Peyer's patch (tissue), 4 donors: ENCODE data around the gene DDR1. TPM values are rescaled to one million over a fixed set of nuclear protein-coding genes. Genes with fewer than 3 reads are reported as not detected.
"Not testable (repeated sequence)": the region's sequence is repeated elsewhere in the genome, so short reads cannot be mapped to it uniquely, and the experiment has no call there.

ENCODE experiments used
- DNase-seq, 3 donors: peaks; one replicate each; pipeline ENCODE4 v3.0.0-alpha.2; 2017 to 2019
- H3K27ac ChIP-seq, 4 donors: fragments of 200-600 bp; sonication (generic); one replicate each; pipeline ENCODE4 v1.5.1; 2016 to 2019
- H3K27me3 ChIP-seq, 2 donors: fragments of 200-600 bp; sonication (generic); one replicate each; pipeline ENCODE4 v1.5.1; 2019
- H3K36me3 ChIP-seq, 3 donors: fragments of 200-600 bp; sonication (generic); one replicate each; pipeline ENCODE4 v1.5.1; 2016 to 2019
- H3K4me1 ChIP-seq, 4 donors: fragments of 200-600 bp; sonication (generic); one replicate each; pipeline ENCODE4 v1.5.1; 2016 to 2019
- H3K4me3 ChIP-seq, 4 donors: fragments of 200-600 bp; sonication (generic); 1 replicate in 3 of 4; 2 replicates in 1 of 4; pipeline ENCODE4 v1.5.1; 2016 to 2019; ENCODE audit warnings: mild to moderate bottlenecking in 1 of 4
- H3K9me3 ChIP-seq, 4 donors: fragments of 200-600 bp; sonication (generic); one replicate each; pipeline ENCODE4 v1.5.1; 2016 to 2019; ENCODE audit warnings: mild to moderate bottlenecking in 1 of 4
- POLR2A ChIP-seq, 2 donors: fragments of 450-650 bp; IDR thresholded peaks; one replicate each; pipeline ENCODE4 v1.5.1; 2017; ENCODE audit warnings: antibody characterized with exemption in 2 of 2, mild to moderate bottlenecking in 2 of 2, moderate library complexity in 2 of 2
- total RNA-seq, 4 donors: library from RNA; depleted of rRNA; stranded (reverse); fragments of >200 nt; gene quantifications; one replicate each; pipeline ENCODE4 v1.1.0, GENCODE V29; 2016
- TF ChIP-seq, protein P1 (sequence below), 6 experiments: fragments of 450-650 bp in 4 of 6; fragments of 200-600 bp in 2 of 6; sonication (generic) in 1 of 6; IDR thresholded peaks; one replicate each; pipeline ENCODE4 v1.5.1; 2017 to 2019; ENCODE audit warnings: antibody characterized with exemption in 6 of 6, mild to moderate bottlenecking in 3 of 6, moderate library complexity in 1 of 6

DDR1 gene
- total RNA-seq, 4 donors from 2014 or later = 70.1 to 166 (median 143) TPM

DNA sequence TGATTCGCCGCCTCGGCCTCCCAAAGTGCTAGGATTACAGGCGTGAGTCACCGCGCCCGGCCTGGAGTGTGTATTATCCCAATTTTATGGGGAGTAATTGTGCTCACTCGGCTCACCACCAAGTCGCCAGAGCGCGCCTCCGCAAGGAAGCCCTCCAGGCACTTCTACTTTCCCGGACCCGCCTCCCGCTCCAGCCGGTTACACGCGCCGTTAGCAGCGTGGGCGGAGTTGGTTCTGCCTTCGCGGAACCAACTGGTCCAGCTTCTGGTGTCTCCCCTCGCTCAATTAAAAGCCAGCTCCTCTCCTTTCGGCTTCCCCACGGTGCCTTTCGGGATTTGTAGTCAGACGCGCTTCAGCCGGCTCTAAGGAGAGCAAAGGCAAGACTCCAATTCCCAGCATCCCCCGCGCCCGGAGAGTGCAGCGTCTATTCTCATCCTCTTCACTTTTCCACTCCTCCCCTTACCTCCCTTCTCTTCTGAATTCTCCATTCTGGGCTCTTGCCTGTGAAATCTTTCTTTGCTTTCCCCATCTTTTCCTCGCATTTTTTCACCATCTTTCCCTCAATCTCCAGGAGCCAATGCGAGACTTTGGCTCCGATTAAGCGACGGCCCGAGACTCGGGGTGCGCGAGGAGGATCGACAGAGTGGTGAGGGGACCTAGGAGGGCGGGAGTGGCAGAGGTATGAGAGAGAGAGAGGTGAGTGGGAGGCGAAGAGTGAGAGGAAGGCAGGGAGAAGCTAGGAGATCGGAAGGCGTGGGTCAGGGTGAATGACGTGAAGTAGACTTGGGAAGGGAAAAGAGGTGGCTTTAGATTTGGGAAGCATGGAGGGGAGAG is 23.7 kb downstream of the DDR1 start, which contains the start of gene GTF2H4:
GTF2H4 (plus strand) TSS at position 450 of the 834 bp plus-strand sequence.
- Histone ChIP-seq H3K36me3 (peaks cover 0 to 16% (median 0%) of the 10 kb centered on the region in 3 donors), H3K9me3 (no peaks in the 10 kb centered on the region), H3K4me1 (peaks cover 0 to 10% (median 5%) of the 10 kb centered on the region in 4 donors), H3K4me3 (peak within 1 kb of the TSS; percentile 47 to 81 (median 74)), H3K27me3 (no peaks in the 10 kb centered on the region), H3K27ac (peak within 1 kb of the TSS in 3 of 4 donors; percentile 8 to 47 (median 38))
- TF ChIP-seq, protein P1, sequence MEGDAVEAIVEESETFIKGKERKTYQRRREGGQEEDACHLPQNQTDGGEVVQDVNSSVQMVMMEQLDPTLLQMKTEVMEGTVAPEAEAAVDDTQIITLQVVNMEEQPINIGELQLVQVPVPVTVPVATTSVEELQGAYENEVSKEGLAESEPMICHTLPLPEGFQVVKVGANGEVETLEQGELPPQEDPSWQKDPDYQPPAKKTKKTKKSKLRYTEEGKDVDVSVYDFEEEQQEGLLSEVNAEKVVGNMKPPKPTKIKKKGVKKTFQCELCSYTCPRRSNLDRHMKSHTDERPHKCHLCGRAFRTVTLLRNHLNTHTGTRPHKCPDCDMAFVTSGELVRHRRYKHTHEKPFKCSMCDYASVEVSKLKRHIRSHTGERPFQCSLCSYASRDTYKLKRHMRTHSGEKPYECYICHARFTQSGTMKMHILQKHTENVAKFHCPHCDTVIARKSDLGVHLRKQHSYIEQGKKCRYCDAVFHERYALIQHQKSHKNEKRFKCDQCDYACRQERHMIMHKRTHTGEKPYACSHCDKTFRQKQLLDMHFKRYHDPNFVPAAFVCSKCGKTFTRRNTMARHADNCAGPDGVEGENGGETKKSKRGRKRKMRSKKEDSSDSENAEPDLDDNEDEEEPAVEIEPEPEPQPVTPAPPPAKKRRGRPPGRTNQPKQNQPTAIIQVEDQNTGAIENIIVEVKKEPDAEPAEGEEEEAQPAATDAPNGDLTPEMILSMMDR (IDR thresholded peaks at IDR 0.05) = no peak
- no peak for TF ChIP-seq POLR2A (IDR thresholded peaks at IDR 0.05)
- peak; percentile 95 to 98 (median 96) for DNase-seq

DNA sequence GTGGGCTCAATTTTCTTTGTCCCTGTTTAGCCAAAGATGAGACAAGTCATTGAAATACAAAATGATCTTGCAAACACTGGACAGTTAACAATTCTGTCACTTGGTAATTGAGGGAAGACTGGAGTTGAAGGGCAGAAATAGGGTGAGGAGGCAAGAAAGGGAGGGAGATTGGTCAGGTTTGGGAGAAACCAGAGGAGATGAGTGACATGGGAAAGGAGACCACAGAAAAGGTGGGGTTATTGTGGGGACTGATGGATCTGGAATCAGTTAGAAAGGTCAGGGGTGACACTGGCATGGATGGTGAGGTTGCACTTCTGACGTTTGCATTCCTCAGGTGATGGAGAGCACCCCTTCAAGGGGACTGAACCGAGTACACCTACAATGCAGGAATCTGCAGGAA is 24.4 kb downstream of the DDR1 start:
- Histone ChIP-seq H3K36me3 (peaks cover 0 to 16% (median 0%) of the 10 kb centered on the region in 3 donors), H3K9me3 (no peaks in the 10 kb centered on the region), H3K27ac (peak overlapping the region in 1 of 4 donors; percentile 47), H3K27me3 (no peaks in the 10 kb centered on the region), H3K4me1 (peaks cover 0 to 10% (median 7%) of the 10 kb centered on the region in 4 donors), H3K4me3 (peak overlapping the region; percentile 47 to 81 (median 74))
- TF ChIP-seq POLR2A (IDR thresholded peaks at IDR 0.05) = no peak
- TF ChIP-seq, protein P1 (IDR thresholded peaks at IDR 0.05) = no peak
- no peak for DNase-seq

DNA sequence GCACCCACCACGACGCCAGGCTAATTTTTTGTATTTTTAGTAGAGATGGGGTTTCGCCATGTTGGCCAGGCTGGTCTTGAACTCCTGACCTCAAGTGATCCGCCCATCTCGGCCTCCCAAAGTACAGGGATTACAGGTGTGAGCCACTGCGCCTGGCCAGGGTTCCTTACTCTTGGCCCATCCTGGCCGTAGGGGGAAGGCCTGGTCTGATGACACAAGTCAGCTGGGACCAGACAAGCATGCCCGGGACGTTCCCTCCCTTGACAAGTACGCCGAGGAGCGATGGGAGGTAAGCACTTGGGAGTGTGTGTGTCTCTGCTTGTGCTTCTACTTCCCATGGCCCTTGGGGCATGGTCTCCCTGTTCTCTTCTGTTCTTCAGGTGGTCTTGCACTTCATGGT is 26.2 kb downstream of the DDR1 start:
- Histone ChIP-seq H3K4me1 (peaks cover 3 to 20% (median 14%) of the 10 kb centered on the region in 4 donors), H3K36me3 (peaks cover 0 to 16% (median 0%) of the 10 kb centered on the region in 3 donors)
- not testable (repeated sequence) for H3K9me3 ChIP-seq, H3K27ac ChIP-seq, DNase-seq, H3K27me3 ChIP-seq, H3K4me3 ChIP-seq

DNA sequence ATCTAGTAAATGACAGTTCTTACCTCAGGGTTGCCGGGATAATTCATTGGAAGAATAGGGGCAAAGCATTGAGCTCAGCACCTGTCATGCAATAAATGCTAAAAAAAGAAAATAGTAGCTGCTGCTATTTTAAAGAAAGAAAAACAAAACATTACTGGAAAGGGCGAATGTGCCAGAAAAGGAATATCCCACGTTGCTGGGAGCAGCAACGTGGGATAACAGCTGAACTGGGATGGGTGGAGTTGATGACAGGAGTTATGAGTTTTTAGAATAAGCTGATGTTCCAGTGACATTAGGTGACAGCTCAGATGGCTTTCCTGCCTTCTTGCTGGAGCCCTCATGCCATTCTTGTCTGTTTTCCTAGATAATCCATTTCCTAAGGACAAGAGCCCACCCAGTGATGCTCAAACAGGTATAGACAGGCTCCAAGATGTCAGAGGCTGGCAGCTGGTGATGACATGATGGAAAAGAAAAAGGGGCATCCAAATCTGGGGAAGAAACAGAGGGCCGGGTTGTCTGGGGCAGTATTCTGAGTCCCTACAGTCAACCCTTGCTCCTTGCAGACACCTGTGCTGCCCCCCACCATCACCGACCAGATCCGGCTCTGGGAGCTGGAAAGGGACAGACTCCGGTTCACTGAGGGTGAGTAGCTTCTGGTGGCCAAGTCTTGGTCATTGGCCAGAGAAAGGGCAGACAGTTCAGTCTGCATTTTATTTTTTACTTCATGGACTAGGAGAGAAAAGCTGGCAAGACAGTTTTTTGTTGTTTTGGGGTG is 28.6 kb downstream of the DDR1 start:
- no peaks in the 10 kb centered on the region for H3K27me3 ChIP-seq
- no peak for TF ChIP-seq POLR2A (IDR thresholded peaks at IDR 0.05)
- TF ChIP-seq, protein P1 (IDR thresholded peaks at IDR 0.05) = no peak
- peaks cover 0 to 22% (median 0%) of the 10 kb centered on the region in 3 donors for H3K36me3 ChIP-seq
- H3K27ac ChIP-seq = peak overlapping the region; percentile 69 to 94 (median 90)
- H3K4me3 ChIP-seq = peak overlapping the region in 1 of 4 donors; percentile 73
- DNase-seq = no peak
- H3K4me1 ChIP-seq = peaks cover 3 to 28% (median 14%) of the 10 kb centered on the region in 4 donors
- H3K9me3 ChIP-seq = no peaks in the 10 kb centered on the region

DNA sequence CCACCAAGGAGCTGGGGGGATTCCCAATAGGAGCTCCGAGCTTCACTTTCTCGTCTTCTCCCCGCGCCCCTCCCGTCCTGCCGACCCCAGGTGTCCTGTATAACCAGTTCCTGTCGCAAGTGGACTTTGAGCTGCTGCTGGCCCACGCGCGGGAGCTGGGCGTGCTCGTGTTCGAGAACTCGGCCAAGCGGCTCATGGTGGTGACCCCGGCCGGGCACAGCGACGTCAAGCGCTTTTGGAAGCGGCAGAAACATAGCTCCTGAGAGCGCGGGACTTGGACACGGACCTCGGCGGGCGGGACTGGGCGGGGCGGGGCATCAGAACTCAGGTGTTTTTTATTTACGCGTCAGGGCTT is 29.4 kb downstream of the DDR1 start:
- Histone ChIP-seq H3K4me1 (peaks cover 3 to 24% (median 12%) of the 10 kb centered on the region in 4 donors), H3K4me3 (peak overlapping the region; percentile 47 to 82 (median 75))
- DNase-seq = no peak

More for the DNA sequence above, 29.4 kb downstream of the DDR1 start:
- no peak for TF ChIP-seq POLR2A (IDR thresholded peaks at IDR 0.05)
- TF ChIP-seq, protein P1 (IDR thresholded peaks at IDR 0.05) = no peak
- Histone ChIP-seq H3K27me3 (no peaks in the 10 kb centered on the region), H3K27ac (peak overlapping the region; percentile 69 to 94 (median 90)), H3K9me3 (no peaks in the 10 kb centered on the region), H3K36me3 (peaks cover 0 to 30% (median 0%) of the 10 kb centered on the region in 3 donors)
